HG02885 (cell line): ENCODE results near the gene ANO1.

ENCODE experiments used
- ATAC-seq: cut with Tn5 transposase; IDR thresholded peaks from one replicate; pipeline ENCODE4 v1.9.1; 2021; ENCODE audit warnings: mild to moderate bottlenecking; ENCODE audit not compliant: unreplicated experiment, poor library complexity

The ANO1 gene

DNA sequence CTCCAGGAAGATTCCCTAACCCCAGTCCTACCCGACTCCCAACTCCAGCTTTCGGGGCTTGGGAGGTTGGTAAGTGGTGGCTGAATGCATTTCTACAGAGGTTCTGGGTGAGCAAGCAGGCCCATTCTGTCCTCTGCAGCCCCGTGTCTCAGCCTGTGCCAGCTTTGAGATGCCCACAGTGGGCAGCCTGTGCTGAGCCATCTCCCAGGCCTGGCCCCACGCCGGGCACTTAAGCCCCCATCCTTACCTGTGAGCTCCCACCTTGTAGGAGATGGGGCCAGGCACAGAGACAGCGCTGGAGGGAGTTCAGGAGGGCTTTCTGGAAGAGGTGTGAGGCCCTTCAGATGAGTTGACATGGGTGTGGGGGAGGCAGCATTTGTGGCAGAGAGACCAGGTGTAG is 54.5 kb downstream of the ANO1 start:
- no peak for ATAC-seq

DNA sequence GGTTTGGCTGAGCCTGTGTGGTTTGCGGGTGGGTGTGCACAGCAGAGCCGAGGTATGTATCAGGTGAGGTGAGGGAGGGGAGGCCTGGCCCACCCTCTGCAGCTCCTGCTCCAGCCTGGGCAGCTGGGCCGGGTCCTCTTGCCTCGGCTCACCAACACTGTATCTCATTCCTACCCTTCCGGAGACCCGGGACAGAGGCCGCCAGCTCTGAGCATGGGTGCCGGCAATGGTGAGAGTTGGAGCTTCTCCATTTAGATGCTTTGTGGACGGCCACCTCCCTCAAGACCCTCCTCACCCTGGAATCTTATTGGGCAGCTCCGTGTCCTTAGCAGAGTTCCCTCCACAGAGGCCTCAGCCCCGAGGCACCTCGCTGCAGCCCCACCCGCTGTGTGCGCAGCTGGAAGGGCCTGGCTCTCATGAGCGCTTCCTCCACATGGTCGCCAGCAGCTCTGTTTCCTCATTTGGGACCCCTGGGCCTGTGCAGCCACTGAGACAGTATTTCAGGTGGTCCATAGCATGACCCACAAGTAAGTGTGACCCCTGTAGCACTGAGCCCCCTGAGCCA is 55.7 kb downstream of the ANO1 start:
- ATAC-seq: no peak

DNA sequence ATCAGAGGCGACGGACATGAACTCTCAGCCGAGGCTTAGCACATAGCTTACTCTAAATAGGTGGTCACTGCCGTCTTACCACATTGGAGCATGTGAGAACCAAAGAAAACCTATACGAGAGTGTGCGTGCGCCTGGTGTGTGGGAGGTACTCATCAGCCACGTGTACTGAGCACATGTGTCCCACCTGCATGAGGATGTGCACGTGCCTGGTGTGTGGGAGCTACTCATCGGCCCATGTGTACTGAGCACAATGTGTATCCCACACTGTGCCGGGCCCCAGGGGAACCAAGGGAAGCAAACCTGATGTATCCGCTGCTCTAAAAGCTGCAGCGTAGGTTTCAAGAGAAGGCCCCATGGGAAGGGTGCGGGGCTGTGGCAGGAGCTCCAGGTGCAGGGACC is 56.4 kb downstream of the ANO1 start:
- no peak for ATAC-seq

DNA sequence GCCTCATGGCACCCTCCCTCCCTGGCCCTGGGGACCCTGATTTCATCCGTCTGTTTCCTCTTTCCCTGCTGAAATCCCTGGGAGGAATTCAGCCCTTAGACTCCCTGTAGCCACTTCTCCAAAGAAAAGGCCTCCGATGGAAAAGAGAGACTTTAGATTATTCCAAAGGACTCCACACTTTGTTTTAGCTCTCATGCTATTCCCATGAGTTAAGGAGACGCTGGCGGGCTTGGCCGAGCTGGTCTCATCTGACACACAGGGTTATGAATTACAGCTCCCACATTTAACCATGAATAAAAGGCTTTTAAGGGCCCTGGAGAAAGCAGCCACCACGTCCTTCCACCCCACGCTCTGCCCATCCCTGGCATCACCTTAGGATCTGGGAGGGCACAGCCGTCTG is 57.0 kb downstream of the ANO1 start:
- ATAC-seq: no peak

DNA sequence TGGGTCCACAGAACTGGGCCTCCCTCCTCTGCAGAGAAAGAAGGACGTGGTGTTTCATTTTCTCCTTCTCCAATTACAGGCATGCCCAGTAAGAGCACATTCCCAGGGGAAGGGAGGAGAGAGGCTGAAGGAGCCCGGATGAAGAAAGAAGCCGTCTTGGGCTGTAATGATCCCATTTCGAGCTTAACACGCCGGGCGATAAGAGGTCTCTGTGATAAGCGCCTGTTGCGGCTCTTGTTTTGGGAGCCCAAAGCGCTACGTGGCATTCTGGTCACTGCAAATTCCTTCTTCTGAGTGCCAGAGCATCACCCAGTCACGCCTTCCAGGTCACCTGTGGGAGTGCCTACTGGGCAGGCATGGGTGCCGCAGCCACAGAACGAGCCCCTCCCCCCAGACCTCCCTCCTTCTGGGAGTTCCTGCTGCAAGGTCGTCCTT is 57.5 kb downstream of the ANO1 start:
- ATAC-seq: no peak

DNA sequence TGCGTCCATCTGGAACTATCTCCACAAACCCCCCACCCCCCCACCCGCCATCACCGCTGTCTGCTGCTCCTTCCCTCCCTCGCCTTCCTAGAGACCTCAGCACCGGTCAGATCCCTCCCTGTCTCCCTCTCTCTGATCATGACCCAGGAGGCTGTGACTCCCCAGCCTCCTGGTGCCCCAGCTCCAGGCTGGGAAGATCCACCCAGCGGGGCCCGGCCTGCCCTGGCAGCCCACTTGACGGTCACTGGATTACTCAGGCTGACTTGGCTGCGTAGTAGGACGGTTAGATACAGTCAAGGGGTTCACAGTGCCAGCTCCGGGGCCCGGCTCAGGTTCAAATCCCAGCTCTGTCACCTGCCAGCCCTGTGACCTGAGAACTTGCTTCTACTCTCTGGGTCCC is 59.3 kb downstream of the ANO1 start:
- ATAC-seq: no peak

DNA sequence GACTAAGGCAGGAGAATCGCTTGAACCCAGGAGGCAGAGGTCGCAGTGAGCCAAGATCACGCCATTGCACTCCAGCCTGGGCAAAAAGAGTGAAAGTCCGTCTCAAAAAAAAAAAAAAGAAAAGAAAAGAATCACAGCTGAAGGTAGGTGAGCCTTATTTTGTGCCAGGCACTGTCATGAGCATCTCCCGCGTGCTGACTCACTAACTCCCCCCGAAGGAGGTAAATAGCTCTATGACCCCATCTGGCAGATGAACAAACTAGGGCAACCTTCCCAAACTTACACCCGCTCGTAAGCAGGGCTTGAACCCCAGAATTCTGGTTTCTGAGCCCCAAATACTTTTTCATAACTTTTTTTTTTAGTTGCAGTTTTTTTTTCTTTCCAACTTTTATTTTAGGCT is 60.3 kb downstream of the ANO1 start:
- ATAC-seq: no peak

DNA sequence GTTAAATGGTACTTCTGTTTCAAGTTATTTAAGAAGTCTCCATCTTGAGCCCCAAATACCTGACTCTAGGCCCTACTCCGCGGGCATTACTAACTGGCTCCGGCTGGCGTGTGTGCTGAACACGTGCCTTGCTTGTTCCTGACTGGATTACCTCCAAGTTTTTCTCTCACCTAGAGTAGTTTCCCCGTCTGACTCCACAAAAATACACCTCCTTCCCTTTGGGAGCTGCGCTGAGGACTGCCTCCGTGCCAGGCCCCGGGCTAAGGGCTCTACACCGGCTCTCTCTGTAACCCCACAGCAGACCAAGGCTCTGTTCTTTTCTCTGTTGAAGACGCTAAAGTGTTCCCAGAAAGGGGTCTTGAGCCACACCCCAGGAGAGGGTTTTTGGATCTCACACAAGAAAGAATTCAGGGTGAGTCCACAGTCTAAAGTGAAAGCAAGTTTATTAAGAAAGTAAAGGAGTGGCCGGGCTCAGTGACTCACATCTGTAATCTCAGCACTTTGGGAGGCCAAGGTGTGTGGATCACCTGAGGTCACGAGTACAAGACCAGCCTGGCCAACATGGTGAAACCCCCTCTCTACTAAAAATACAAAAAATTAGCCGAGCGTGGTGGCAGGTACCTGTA is 61.8 kb downstream of the ANO1 start:
- ATAC-seq: no peak

DNA sequence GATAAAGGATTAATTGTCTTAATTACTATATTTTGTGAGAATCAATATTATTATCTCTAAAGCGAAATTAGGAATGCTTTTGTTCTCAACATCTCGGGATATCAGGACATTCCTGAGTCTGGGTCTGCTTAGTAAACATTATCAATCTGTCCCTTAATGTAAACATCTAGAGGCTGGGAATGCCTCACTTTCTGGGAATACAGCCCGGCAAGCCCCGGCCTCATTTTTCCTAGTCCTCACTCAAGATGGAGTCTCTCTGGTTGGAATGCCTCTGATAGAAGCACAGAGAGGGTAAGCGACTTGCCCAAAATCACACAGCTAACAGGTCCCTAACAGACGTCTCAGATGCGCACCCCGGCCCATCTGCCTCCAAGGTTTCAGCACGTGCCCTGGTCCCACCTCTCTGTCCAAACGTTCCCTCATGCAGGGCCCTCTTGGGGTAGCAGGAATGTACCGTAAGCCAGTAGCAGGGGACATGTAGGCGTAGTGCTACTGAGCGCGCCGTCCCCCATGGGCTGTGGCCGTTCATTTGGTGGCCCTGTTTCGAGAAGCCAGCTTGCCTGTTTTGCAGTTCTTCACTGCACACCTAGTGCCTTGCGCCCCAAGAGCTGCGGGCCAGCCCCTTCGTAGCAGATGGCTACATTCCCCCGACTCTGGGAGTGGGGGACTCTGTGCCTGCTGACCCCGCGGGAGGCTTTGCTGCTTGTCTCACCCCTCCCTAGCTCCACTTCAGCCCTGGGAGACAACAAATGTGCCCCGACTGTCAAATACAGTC is 62.8 kb downstream of the ANO1 start:
- ATAC-seq: no peak

DNA sequence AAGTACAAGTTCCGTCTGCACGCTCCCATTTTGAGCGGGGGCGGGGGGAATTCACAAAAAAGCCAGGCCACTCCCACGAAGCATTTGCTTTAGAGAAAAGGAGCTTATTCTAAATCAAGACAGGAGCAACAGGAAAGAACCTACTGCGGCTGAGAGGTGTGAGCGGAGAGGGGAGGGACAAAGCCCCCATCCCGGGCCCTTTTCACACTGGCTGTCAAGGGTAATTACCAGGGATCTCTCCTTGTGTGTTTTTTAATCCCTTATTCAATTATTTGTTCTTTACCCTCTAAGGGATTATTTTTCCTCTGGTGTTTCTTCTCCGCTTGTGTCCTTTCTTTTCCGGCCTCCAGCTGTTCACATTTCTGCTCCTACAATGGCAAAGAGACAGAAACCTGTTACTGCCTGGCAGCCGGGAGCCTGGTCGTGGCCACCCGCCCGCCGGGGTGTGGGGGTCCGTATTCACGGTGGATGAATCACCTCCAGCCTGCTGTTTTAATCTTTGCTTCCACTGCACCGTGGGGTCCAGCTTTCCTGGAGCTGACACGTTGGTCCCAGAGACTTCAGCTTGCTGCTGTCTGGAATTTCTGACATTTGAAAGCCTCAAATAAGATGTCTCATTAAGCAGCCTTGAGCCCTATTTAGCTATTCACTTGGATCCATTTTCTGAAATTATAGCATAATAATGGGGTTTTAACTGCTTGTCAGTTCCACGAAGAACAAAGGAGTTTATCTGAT is 63.5 kb downstream of the ANO1 start:
- no peak for ATAC-seq

DNA sequence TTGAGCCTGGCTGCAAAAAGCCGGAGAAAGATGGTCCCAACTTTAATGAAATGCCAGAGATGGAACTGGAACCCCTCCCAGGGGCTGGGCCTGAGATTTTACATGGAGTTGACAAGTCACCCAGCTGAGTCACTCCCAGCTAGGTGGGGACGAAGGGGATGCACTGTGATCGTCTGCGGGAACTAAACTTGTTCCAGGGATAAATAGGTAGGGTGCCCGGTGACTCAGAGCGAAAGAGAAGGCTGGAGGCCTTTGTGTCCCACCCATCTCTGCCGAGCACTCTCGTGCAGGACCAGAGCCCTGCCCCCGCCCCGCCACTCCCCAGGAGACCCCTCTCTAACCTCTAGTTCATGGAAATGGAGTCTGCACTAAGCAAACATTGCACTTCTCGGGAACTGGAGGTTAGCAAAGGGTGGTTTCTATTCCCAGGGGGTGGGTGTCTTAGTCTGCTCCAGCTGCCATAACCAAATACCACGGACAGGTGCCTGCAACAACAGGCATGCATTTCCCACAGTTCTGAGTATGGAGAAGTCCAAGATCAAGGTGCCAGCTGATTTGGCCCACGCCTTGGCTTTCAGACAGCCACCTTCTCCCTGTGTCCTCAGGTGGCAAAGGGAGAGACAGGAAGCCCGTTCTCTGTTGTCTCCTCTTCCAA is 64.2 kb downstream of the ANO1 start:
- no peak for ATAC-seq

DNA sequence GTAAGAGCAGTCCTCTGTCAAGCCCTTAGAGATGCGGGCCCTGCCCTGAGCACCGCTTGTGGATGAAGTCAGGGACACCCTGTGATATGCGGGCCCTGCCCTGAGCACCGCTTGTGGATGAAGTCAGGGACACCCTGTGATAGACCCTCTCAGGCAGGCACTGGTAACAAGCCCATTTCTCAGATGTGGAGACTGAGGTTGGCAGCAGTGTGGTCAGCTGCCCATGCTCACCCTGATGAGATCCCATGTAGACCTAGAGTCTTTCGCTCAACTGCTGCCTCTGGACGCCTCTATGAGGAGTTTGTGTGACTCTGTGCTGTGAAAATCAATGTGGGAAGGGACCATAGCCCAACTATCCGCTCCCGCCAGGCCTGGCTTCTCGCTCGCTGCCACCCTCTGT is 66.1 kb downstream of the ANO1 start:
- no peak for ATAC-seq

DNA sequence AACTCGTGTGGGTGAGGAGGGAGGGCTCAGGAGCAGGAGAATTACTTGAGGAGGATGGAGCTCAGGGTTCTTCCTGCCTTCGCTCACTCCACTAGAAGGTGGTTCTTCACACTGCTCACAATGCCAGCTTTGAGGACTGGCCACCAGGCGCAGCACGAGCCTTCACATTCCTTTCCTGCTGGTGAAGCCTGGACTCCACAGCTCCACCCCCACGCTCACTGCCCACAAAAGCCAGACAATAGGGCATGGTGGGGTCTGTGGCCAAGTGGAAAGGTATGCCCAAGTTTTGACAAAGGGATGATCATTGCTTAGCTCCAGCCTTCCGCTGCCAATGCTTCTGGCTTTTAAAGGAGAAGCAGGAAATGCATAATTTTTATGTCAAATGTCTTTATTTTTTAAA is 67.0 kb downstream of the ANO1 start:
- no peak for ATAC-seq

DNA sequence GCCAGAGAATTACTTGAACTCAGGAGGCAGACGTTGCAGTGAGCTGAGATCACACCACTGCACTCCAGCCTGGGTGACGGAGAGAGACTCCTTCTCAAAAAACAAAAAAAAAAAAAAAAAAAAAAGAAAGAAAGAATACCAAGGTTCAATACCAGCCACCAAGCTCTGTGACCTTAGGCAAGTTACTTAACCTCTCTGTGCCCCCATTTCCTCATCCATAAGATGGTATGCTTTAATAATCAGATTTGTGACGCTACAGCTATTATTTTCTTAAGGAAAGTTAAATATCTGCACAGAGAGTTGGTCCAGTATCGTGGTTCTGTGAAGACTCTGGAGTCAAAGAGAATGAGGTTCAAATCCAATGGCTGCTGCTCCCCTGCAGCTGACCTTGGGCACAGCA is 67.7 kb downstream of the ANO1 start:
- no peak for ATAC-seq

DNA sequence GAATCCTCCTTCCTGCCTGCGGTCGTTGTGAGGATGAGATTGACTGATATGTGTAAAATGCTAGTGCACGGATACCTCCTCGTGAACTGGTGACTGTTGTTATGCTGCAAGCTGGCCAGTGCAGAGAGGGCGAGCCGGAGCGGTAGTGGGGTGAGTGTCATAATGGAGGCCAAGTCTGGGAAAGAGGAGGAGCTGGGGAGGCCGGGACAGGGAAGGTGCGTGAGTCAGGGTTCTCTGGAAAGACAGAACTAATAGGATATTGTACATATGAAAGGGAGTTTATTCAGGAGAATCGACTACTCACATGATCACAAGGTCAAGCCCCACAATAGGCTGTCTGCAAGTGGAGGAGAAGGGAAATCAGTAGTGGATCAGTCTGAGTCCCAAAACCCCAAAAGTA is 68.2 kb downstream of the ANO1 start:
- ATAC-seq: no peak

DNA sequence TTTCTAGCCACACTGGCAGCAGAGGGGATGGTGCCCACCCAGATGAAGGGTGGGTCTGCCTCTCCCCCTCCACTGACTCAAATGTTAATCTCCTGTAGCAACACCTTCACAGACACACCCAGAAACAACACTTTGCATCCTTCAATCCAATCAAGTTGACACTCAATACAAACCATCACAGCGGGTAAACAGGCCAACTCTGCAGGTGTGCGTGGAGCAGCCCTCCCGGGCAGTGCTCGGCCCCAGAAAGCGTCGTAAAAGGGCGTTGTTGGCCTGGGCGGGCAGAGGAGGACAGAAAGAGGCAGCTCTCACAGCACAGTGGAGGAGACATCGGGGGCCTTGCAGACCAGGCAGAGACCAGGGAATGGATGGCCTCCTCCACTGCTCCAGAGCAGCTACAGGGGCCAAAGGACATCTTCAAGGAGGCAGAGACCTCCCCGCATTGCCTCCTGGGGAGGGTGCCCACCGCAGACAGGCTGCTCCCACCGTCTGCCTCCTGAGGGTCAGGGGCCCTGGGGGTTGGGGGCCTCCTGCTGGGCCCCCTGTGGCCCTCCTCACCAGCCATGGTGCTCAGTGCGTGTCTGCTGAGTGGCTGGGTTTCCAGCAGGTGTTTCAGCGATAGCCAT is 68.9 kb downstream of the ANO1 start:
- no peak for ATAC-seq

DNA sequence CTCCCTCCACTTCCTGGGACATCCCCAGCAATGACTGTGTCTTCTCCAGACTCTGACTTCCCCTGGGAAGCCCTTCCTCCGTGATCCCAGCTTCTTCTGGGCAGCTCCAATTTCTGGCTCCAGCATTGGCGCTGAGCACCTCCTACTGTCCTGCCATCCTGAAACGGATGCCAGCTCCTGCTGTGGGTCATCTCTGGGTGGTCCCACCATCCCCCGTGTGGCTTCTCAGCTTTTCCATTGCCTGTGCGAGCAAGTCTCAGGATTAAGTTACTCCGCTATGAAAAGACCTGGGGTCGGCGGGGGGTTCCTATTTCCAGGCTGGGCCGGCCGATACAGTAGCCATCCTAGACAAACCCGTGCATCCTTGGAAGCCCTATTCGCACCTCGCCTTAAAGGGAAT is 69.6 kb downstream of the ANO1 start:
- ATAC-seq: no peak

DNA sequence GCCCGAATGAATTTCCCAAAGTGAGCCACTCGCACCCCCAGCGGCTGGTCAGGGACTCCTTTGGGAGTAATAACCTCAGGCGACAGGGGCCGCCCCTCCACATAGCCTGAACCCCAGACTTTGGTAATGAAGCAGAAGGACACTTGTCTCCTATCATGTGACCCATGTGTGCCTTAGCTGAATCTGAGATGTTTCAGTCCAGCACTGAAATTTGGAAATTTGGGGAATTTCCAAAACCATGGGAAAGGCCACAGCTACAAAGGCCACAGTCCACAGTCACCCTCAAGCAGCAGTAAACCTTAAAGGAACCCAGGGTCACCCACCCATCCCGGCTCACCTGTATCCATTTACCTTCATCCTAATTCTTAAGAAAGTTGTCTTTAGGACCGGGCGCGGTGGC is 73.6 kb downstream of the ANO1 start:
- no peak for ATAC-seq

DNA sequence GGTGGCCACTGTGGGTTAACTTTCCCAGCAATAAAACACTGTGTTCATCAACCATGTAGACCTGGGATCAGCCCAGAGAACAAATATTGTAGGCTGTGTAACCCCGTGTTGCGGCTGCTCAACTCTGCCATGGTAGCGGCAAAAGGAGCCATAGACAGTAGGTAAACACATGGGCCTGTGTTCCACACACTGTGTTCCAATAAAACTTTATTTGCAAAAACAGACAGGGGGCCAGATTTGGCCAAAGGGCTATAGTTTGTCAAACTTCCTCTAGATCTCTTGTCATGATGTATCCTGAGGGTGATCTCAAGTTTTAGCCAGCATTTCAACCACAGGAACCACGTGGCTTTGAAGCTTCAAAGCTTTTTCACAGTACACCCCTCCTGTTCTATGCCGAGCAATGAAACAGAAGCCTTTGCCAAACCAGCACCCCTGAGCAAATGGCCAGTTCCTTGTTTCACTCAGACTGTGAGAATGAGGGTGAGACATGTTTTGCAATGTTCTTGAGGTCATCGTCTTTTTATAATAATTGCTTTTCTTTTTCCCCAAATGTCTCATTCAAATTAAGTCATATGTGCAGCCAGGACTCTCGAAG is 75.1 kb downstream of the ANO1 start:
- ATAC-seq: no peak

DNA sequence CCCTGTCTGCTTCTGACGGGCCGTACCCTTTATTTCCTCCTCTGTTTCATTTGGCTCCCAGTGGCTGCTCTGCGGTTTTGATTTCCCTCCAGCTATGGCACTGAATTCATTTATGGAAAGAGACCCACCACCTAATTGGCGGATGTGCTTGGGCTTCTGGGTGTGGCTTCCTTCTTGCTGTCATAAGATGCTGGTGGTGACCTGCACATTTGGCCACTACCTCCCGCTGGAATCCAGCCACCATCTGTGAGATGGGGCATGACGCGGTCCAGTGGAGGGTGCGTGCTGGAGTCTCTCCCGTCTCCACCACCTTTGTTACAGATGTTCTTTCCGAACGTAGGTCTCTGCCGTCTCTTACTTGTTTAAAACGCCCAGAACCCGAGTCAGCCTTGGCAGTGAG is 77.3 kb downstream of the ANO1 start:
- ATAC-seq: no peak
